H9 (cell line): ENCODE measurements around the gene DMWD. TPM values are rescaled to one million over a fixed set of nuclear protein-coding genes. Genes with fewer than 3 reads are reported as not detected.
A peak's percentile ranks its signal among the peaks of the same experiment; 100 is the strongest.

Experiments used
- DNase-seq: peaks from one replicate; pipeline ENCODE4 v3.0.0-alpha.2; 2017
- H2AFZ ChIP-seq: one replicate; pipeline ENCODE4 v1.6.1; 2013; ENCODE audit warnings: mild to moderate bottlenecking, low read length, control low read depth, moderate library complexity
- H2AK5ac ChIP-seq: 2 replicates; pipeline ENCODE4 v1.6.1; 2013; ENCODE audit warnings: low read length, control low read depth, mixed read lengths; ENCODE audit not compliant: insufficient read length
- H2BK120ac ChIP-seq: one replicate; pipeline ENCODE4 v1.6.1; 2013; ENCODE audit warnings: low read depth, mild to moderate bottlenecking, low read length, control low read depth, inconsistent platforms; ENCODE audit not compliant: poor library complexity, severe bottlenecking
- H2BK12ac ChIP-seq: 2 replicates; pipeline ENCODE4 v1.6.1; 2013; ENCODE audit warnings: low read length, control low read depth, mixed read lengths, low read depth; ENCODE audit not compliant: insufficient read length
- H2BK15ac ChIP-seq: 2 replicates; pipeline ENCODE4 v1.6.1; 2013; ENCODE audit warnings: low read depth, low read length, control low read depth
- H2BK20ac ChIP-seq: one replicate; pipeline ENCODE4 v1.6.1; 2013; ENCODE audit warnings: low read depth, mild to moderate bottlenecking, low read length, control low read depth, inconsistent platforms; ENCODE audit not compliant: poor library complexity, severe bottlenecking
- H2BK5ac ChIP-seq: 2 replicates; pipeline ENCODE4 v1.6.1; 2013; ENCODE audit warnings: low read length, control low read depth, mixed read lengths; ENCODE audit not compliant: insufficient read length
- H3K14ac ChIP-seq: 2 replicates; pipeline ENCODE4 v1.6.1; 2013; ENCODE audit warnings: low read length, control low read depth; ENCODE audit not compliant: insufficient read depth
- H3K18ac ChIP-seq: 2 replicates; pipeline ENCODE4 v1.6.1; 2013; ENCODE audit warnings: low read depth, mild to moderate bottlenecking, mixed read lengths, low read length, control low read depth; ENCODE audit not compliant: insufficient read length
- H3K23ac ChIP-seq: 2 replicates; pipeline ENCODE4 v1.6.1; 2013; ENCODE audit warnings: low read length, control low read depth, mixed read lengths, low read depth; ENCODE audit not compliant: insufficient read length
- H3K23me2 ChIP-seq: 2 replicates; pipeline ENCODE4 v1.6.1; 2013; ENCODE audit warnings: low read depth, mild to moderate bottlenecking, mixed read lengths, low read length, control low read depth; ENCODE audit not compliant: insufficient read length, poor library complexity, severe bottlenecking
- H3K27ac ChIP-seq: 2 replicates; pipeline ENCODE4 v1.5.1; 2013; ENCODE audit warnings: low read length, control low read depth, mixed read lengths, low read depth; ENCODE audit not compliant: insufficient read length
- H3K27me3 ChIP-seq: 2 replicates; pipeline ENCODE4 v1.6.1; 2013; ENCODE audit warnings: low read length, control low read depth, inconsistent platforms; ENCODE audit not compliant: insufficient read depth
- H3K4ac ChIP-seq: 2 replicates; pipeline ENCODE4 v1.6.1; 2013; ENCODE audit warnings: low read depth, mild to moderate bottlenecking, control low read depth, inconsistent platforms, low read length, moderate library complexity
- H3K4me1 ChIP-seq: 2 replicates; pipeline ENCODE4 v1.6.1; 2013; ENCODE audit warnings: low read length, control low read depth, inconsistent platforms; ENCODE audit not compliant: insufficient read depth
- H3K4me2 ChIP-seq: 2 replicates; pipeline ENCODE4 v1.6.1; 2013; ENCODE audit warnings: low read length, control low read depth, mixed read lengths; ENCODE audit not compliant: insufficient read length, insufficient read depth
- H3K56ac ChIP-seq: 2 replicates; pipeline ENCODE4 v1.6.1; 2013; ENCODE audit warnings: low read depth, mild to moderate bottlenecking, mixed read lengths, low read length, control low read depth; ENCODE audit not compliant: insufficient read length
- H3K79me1 ChIP-seq: 2 replicates; pipeline ENCODE4 v1.6.1; 2013; ENCODE audit warnings: low read depth, mild to moderate bottlenecking, moderate library complexity, low read length, control low read depth, inconsistent platforms; ENCODE audit not compliant: insufficient read depth, poor library complexity, severe bottlenecking
- H3K79me2 ChIP-seq: 2 replicates; pipeline ENCODE4 v1.6.1; 2013; ENCODE audit warnings: low read length, control low read depth, inconsistent platforms; ENCODE audit not compliant: insufficient read depth
- H3K9ac ChIP-seq: 2 replicates; pipeline ENCODE4 v1.6.1; 2013; ENCODE audit warnings: low read length, control low read depth, mixed read lengths; ENCODE audit not compliant: insufficient read length; ENCODE audit errors: extremely low read depth
- H3K9me3 ChIP-seq: one replicate; pipeline ENCODE4 v1.6.1; 2013; ENCODE audit warnings: low read depth, low read length, inconsistent platforms; ENCODE audit not compliant: control insufficient read depth
- H3T11ph ChIP-seq: one replicate; pipeline ENCODE4 v1.6.1; 2013; ENCODE audit warnings: mild to moderate bottlenecking, low read length, control low read depth, inconsistent platforms
- H4K20me1 ChIP-seq: one replicate; pipeline ENCODE4 v1.6.1; 2013; ENCODE audit not compliant: control insufficient read depth, insufficient read length, insufficient read depth
- H4K5ac ChIP-seq: 2 replicates; pipeline ENCODE4 v1.6.1; 2013; ENCODE audit warnings: low read depth, mild to moderate bottlenecking, mixed read lengths, low read length, control low read depth; ENCODE audit not compliant: insufficient read length
- H4K8ac ChIP-seq: replicated peaks from 2 replicates; pipeline ENCODE4 v1.6.1; 2013; ENCODE audit warnings: low read length, control low read depth, mixed read lengths, low read depth; ENCODE audit not compliant: insufficient read length
- H4K91ac ChIP-seq: 2 replicates; pipeline ENCODE4 v1.6.1; 2013; ENCODE audit warnings: low read depth, mild to moderate bottlenecking, moderate library complexity, mixed read lengths, low read length, control low read depth; ENCODE audit not compliant: insufficient read length
- H3K27ac Mint-ChIP-seq, 3 experiments: 2 replicates in 2 of 3; 3 replicates in 1 of 3; pipeline ENCODE4 v1.8.0; 2020 to 2021; ENCODE audit warnings: mixed read lengths in 3 of 3, mild to moderate bottlenecking in 1 of 3, moderate library complexity in 1 of 3
- H3K27me3 Mint-ChIP-seq: 2 replicates; pipeline ENCODE4 v1.8.0; 2021; ENCODE audit warnings: low read depth, mild to moderate bottlenecking, moderate library complexity, mixed read lengths
- H3K36me3 Mint-ChIP-seq, 3 experiments: 2 replicates in 2 of 3; 3 replicates in 1 of 3; pipeline ENCODE4 v1.8.0; 2020 to 2021; ENCODE audit warnings: low read depth in 3 of 3, mixed read lengths in 3 of 3; ENCODE audit not compliant: insufficient read depth in 1 of 3
- H3K4me1 Mint-ChIP-seq, 2 experiments: 2 replicates each; pipeline ENCODE4 v1.8.0; 2020; ENCODE audit warnings: mixed read lengths in 2 of 2
- H3K4me3 Mint-ChIP-seq, 2 experiments: 2 replicates in 1 of 2; 3 replicates in 1 of 2; pipeline ENCODE4 v1.8.0; 2020 to 2021; ENCODE audit warnings: mild to moderate bottlenecking in 2 of 2, mixed read lengths in 2 of 2, moderate library complexity in 1 of 2
- H3K9me3 Mint-ChIP-seq, 2 experiments: 2 replicates in 1 of 2; 3 replicates in 1 of 2; pipeline ENCODE4 v1.8.0; 2020; ENCODE audit warnings: mild to moderate bottlenecking in 2 of 2, mixed read lengths in 2 of 2, moderate library complexity in 1 of 2
- CTCF ChIP-seq: fragments of 200-600 bp; sonication (generic); conservative IDR thresholded peaks from 3 replicates; pipeline ENCODE4 v1.8.0; 2021; ENCODE audit warnings: antibody characterized with exemption, mild to moderate bottlenecking
- WGBS: extraction: QIAGEN DNeasy Blood & Tissue Kit; methylation state at CpG from one replicate; pipeline ENCODE4 v1.1.7; 2013; ENCODE audit warnings: missing lambda C conversion rate, low lambda C conversion rate, mixed read lengths; ENCODE audit not compliant: insufficient read length; ENCODE audit errors: extremely low coverage; 5-methylcytosine and 5-hydroxymethylcytosine counted together
- total RNA-seq: library from RNA; stranded (reverse); gene quantifications from 2 replicates; pipeline ENCODE4 v1.2.1, GENCODE V29; 2021

DMWD gene
- total RNA-seq, 1 experiment from 2014 or later: 75.1 TPM

GRCh38 chr19:45784096-45784495, 8.5 kb downstream of the DMWD start:
- Mint-ChIP-seq H3K4me1 (peaks cover 19 to 35% of the 10 kb centered on the region in 2 experiments), H3K36me3 (peaks cover 18 to 44% (median 37%) of the 10 kb centered on the region in 3 experiments), H3K27ac (no peak overlapping the region), H3K9me3 (no peaks in the 10 kb centered on the region), H3K4me3 (no peak overlapping the region; a peak in 1 of 5 replicates), H3K27me3 (peaks cover 19% of the 10 kb centered on the region)
- Histone ChIP-seq H3K14ac (no peak overlapping the region), H3K18ac (no peak overlapping the region), H2BK12ac (no peak overlapping the region), H3K4me2 (no peak overlapping the region), H3K4ac (no peak overlapping the region), H2BK20ac (no peak overlapping the region), H2BK15ac (no peak overlapping the region), H3K56ac (no peak overlapping the region), H4K20me1 (no peaks in the 10 kb centered on the region), H2BK5ac (no peak overlapping the region), H3K27me3 (no peaks in the 10 kb centered on the region; the same call in 1 of the 2 replicates), H3K4me1 (peaks cover 3% of the 10 kb centered on the region; the same call in 1 of the 2 replicates), H3K27ac (no peak overlapping the region), H4K8ac (no peak overlapping the region), H3K79me2 (no peaks in the 10 kb centered on the region), H3K23ac (no peak overlapping the region), H3T11ph (no peak overlapping the region), H4K5ac (no peak overlapping the region), H2BK120ac (no peak overlapping the region), H2AK5ac (no peak overlapping the region), H3K23me2 (peaks cover 6% of the 10 kb centered on the region), H2AFZ (no peak overlapping the region), H3K9me3 (no peaks in the 10 kb centered on the region), H4K91ac (no peak overlapping the region), H3K79me1 (no peaks in the 10 kb centered on the region), H3K9ac (no peak overlapping the region)
- WGBS: no CpG with 5 or more reads among the region's 4 CpGs
- DNase-seq: peak; percentile 23
- no peak for TF ChIP-seq CTCF
